ENCODE data around the gene SPRED3. TPM values are rescaled to one million over a fixed set of nuclear protein-coding genes. Genes with fewer than 3 reads are reported as not detected.
A peak's percentile ranks its signal among the peaks of the same experiment; 100 is the strongest.

The SPRED3 gene
- total and polyA plus RNA-seq, 2 donors (not counting 1 experiment from before 2014, with no cell fraction given) = 1.5 to 2.0 TPM

GRCh38 chr19:38383184-38383583 is 5.3 kb upstream of the SPRED3 start:
- Histone ChIP-seq H2AFZ (ENCODE audit: low read length) (no peak overlapping the region), H4K20me1 (ENCODE audit: control insufficient read depth, extremely low read depth, insufficient read depth, low read length) (no peaks in the 10 kb centered on the region), H3K79me2 (ENCODE audit: control insufficient read depth, insufficient read depth, low read length) (peaks cover 2% of the 10 kb centered on the region), H3K9me3 (ENCODE audit: control insufficient read depth, insufficient read depth, low read depth, low read length) (no peaks in the 10 kb centered on the region), H3K27me3 (ENCODE audit: control insufficient read depth, insufficient read depth, low read length) (no peaks in the 10 kb centered on the region), H3K27ac (ENCODE audit: insufficient read depth, low read length) (no peak overlapping the region), H3K4me1 (ENCODE audit: control insufficient read depth, extremely low read depth, insufficient read depth, low read length) (peaks cover 2% of the 10 kb centered on the region), H3K4me3 (replicated peaks in 1 of 4; ENCODE audit: control extremely low read depth in 1 of 4, insufficient read depth in 1 of 4, low read depth in 3 of 4, low read length in 4 of 4) (no peak overlapping the region), H3K36me3 (ENCODE audit: control insufficient read depth, insufficient read depth, low read length) (peaks cover 18% of the 10 kb centered on the region), H3K4me2 (ENCODE audit: extremely low read depth, insufficient read depth, low read length) (no peak overlapping the region), H3K9ac (ENCODE audit: insufficient read depth, low read length) (no peak overlapping the region)
- no peak for DNase-seq (ENCODE audit: low read depth in 2 of 2)
- TF ChIP-seq, protein P1, sequence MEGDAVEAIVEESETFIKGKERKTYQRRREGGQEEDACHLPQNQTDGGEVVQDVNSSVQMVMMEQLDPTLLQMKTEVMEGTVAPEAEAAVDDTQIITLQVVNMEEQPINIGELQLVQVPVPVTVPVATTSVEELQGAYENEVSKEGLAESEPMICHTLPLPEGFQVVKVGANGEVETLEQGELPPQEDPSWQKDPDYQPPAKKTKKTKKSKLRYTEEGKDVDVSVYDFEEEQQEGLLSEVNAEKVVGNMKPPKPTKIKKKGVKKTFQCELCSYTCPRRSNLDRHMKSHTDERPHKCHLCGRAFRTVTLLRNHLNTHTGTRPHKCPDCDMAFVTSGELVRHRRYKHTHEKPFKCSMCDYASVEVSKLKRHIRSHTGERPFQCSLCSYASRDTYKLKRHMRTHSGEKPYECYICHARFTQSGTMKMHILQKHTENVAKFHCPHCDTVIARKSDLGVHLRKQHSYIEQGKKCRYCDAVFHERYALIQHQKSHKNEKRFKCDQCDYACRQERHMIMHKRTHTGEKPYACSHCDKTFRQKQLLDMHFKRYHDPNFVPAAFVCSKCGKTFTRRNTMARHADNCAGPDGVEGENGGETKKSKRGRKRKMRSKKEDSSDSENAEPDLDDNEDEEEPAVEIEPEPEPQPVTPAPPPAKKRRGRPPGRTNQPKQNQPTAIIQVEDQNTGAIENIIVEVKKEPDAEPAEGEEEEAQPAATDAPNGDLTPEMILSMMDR (conservative IDR thresholded peaks at IDR 0.05 in 1 of 2, IDR thresholded peaks at IDR 0.05 in 1 of 2; ENCODE audit: low read depth in 1 of 2, low read length in 2 of 2) = no peak
- TF ChIP-seq EZH2 (IDR thresholded peaks at IDR 0.05; ENCODE audit: low read length, missing control alignments) = no peak

GRCh38 chr19:38383743-38384142 is 4.8 kb upstream of the SPRED3 start:
- H3K36me3 ChIP-seq (ENCODE audit: control insufficient read depth, insufficient read depth, low read length) = peaks cover 18% of the 10 kb centered on the region
- no peaks in the 10 kb centered on the region for H3K9me3 ChIP-seq (ENCODE audit: control insufficient read depth, insufficient read depth, low read depth, low read length)
- H3K9ac ChIP-seq (ENCODE audit: insufficient read depth, low read length) = no peak overlapping the region

DNA sequence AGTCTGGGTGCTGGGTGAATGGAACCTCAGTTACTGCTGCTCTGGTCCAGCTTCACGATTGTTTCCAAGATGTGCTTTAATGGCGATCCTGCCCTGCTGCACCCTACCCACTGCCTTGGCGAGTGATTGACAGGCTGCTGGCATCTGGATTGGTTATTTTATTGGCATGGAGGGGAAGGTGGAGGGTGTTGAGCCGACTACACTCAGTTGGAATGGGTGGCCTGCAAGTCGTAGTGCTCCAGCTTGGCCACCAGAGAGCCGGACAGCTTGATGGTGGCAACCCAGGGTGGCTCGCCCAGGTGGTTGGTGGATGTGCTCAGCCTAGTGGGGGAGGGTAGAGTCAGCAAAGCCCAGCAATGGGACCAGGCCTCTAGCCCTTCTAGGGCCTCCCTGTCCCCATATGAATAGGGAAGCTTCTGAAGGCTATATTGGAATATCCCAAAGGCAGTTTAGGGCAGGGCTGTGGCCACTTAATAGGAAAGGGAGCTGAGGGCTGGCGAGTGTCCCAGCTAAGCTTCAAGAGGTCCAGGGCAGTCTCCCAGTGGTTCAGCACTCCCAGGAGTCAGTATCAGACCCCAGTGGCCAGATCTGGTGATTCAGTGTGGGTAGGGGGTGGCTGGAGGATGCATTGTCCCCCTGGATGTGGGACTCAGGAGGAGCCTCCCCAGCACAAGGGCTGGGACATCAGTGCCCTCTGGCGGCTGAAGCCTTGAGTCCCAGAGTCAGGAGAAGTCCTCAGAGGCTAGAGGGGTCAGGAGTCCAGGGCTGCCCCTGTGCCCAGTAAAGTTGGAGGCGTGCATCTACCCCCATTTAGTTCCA is 4.1 kb upstream of the SPRED3 start:
- no peaks in the 10 kb centered on the region for H3K9me3 ChIP-seq (ENCODE audit: control insufficient read depth, insufficient read depth, low read depth, low read length)
- H3K9ac ChIP-seq (ENCODE audit: insufficient read depth, low read length) = no peak overlapping the region
- no peak overlapping the region for H3K4me3 ChIP-seq (replicated peaks in 1 of 4; ENCODE audit: control extremely low read depth in 1 of 4, insufficient read depth in 1 of 4, low read depth in 3 of 4, low read length in 4 of 4)
- no peaks in the 10 kb centered on the region for H4K20me1 ChIP-seq (ENCODE audit: control insufficient read depth, extremely low read depth, insufficient read depth, low read length)
- peaks cover 6% of the 10 kb centered on the region for H3K79me2 ChIP-seq (ENCODE audit: control insufficient read depth, insufficient read depth, low read length)
- peaks cover 14% of the 10 kb centered on the region for H3K36me3 ChIP-seq (ENCODE audit: control insufficient read depth, insufficient read depth, low read length)
- DNase-seq (ENCODE audit: low read depth in 2 of 2) = peak; percentile 28 to 40
- no peaks in the 10 kb centered on the region for H3K27me3 ChIP-seq (ENCODE audit: control insufficient read depth, insufficient read depth, low read length)
- peaks cover 2% of the 10 kb centered on the region for H3K4me1 ChIP-seq (ENCODE audit: control insufficient read depth, extremely low read depth, insufficient read depth, low read length)
- H3K4me2 ChIP-seq (ENCODE audit: extremely low read depth, insufficient read depth, low read length) = no peak overlapping the region
- H2AFZ ChIP-seq (ENCODE audit: low read length) = no peak overlapping the region
- no peak overlapping the region for H3K27ac ChIP-seq (ENCODE audit: insufficient read depth, low read length)
- TF ChIP-seq EZH2 (IDR thresholded peaks at IDR 0.05; ENCODE audit: low read length, missing control alignments) = no peak
- TF ChIP-seq, protein P1 (conservative IDR thresholded peaks at IDR 0.05 in 1 of 2, IDR thresholded peaks at IDR 0.05 in 1 of 2; ENCODE audit: low read depth in 1 of 2, low read length in 2 of 2) = peak; percentile 8 to 50

More at GRCh38 chr19:38383743-38384142, 4.8 kb upstream of the SPRED3 start:
- Histone ChIP-seq H3K4me1 (ENCODE audit: control insufficient read depth, extremely low read depth, insufficient read depth, low read length) (peaks cover 2% of the 10 kb centered on the region), H3K79me2 (ENCODE audit: control insufficient read depth, insufficient read depth, low read length) (peaks cover 4% of the 10 kb centered on the region), H3K27me3 (ENCODE audit: control insufficient read depth, insufficient read depth, low read length) (no peaks in the 10 kb centered on the region), H4K20me1 (ENCODE audit: control insufficient read depth, extremely low read depth, insufficient read depth, low read length) (no peaks in the 10 kb centered on the region), H2AFZ (ENCODE audit: low read length) (no peak overlapping the region), H3K4me2 (ENCODE audit: extremely low read depth, insufficient read depth, low read length) (no peak overlapping the region), H3K27ac (ENCODE audit: insufficient read depth, low read length) (no peak overlapping the region), H3K4me3 (replicated peaks in 1 of 4; ENCODE audit: control extremely low read depth in 1 of 4, insufficient read depth in 1 of 4, low read depth in 3 of 4, low read length in 4 of 4) (no peak overlapping the region)
- TF ChIP-seq, protein P1 (conservative IDR thresholded peaks at IDR 0.05 in 1 of 2, IDR thresholded peaks at IDR 0.05 in 1 of 2; ENCODE audit: low read depth in 1 of 2, low read length in 2 of 2) = no peak
- no peak for TF ChIP-seq EZH2 (IDR thresholded peaks at IDR 0.05; ENCODE audit: low read length, missing control alignments)
- no peak for DNase-seq (ENCODE audit: low read depth in 2 of 2)

Measured in fibroblast of lung (primary cell).